BLaER1 (cell line): ENCODE data around the gene DCPS.
A peak's percentile ranks its signal among the peaks of the same experiment; 100 is the strongest.

Source experiments
- H3K27ac ChIP-seq: shearing (Covaris generic); formaldehyde crosslinking; 2 replicates; pipeline ENCODE4 v1.8.1; 2022
- H3K27me3 ChIP-seq: shearing (Covaris generic); formaldehyde crosslinking; 2 replicates; pipeline ENCODE4 v1.8.1; 2022
- H3K36me3 ChIP-seq: shearing (Covaris generic); formaldehyde crosslinking; 2 replicates; pipeline ENCODE4 v1.8.1; 2022
- H3K4me1 ChIP-seq: shearing (Covaris generic); formaldehyde crosslinking; 2 replicates; pipeline ENCODE4 v1.8.1; 2022
- H3K4me2 ChIP-seq: shearing (Covaris generic); formaldehyde crosslinking; 2 replicates; pipeline ENCODE4 v1.8.1; 2022
- H3K4me3 ChIP-seq: shearing (Covaris generic); formaldehyde crosslinking; 2 replicates; pipeline ENCODE4 v1.8.1; 2022
- H3K9ac ChIP-seq: shearing (Covaris generic); formaldehyde crosslinking; 2 replicates; pipeline ENCODE4 v1.8.1; 2022
- H3K9me3 ChIP-seq: shearing (Covaris generic); formaldehyde crosslinking; 2 replicates; pipeline ENCODE4 v1.8.1; 2022
- H4K20me1 ChIP-seq: shearing (Covaris generic); formaldehyde crosslinking; 2 replicates; pipeline ENCODE4 v1.8.1; 2022
- Cebpa-rat ChIP-seq: shearing (Covaris generic); IDR thresholded peaks from 2 replicates; pipeline ENCODE4 v1.8.1; 2022

DCPS gene

DNA sequence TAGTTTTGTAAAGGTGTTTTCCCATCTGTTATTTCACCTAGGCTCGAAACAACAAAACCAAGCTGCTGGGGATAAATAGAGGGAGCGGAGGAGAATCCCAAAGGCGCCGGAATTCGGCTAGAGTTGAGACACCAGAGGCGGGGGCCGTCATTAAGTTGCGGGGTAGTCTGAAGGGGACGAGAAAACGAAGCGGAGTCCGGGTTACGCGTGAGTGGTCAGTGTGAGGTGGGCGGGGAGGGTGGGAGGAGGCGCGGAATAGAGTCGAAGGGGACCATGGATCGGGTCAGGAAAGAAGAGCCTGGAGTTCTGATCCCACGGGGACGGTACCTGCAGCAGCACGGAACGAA lies 35.5 kb upstream of the DCPS start:
- Histone ChIP-seq H4K20me1 (peaks cover 6% of the 10 kb centered on the region; the same call in 1 of the 2 replicates), H3K27me3 (no peaks in the 10 kb centered on the region), H3K27ac (peak overlapping the region; percentile 92), H3K9me3 (no peaks in the 10 kb centered on the region), H3K4me1 (peaks cover 24% of the 10 kb centered on the region), H3K9ac (peak overlapping the region; percentile 94), H3K4me3 (peak overlapping the region; percentile 84), H3K36me3 (peaks cover 65% of the 10 kb centered on the region), H3K4me2 (peak overlapping the region; percentile 90)
- TF ChIP-seq Cebpa-rat, result no peak

DNA sequence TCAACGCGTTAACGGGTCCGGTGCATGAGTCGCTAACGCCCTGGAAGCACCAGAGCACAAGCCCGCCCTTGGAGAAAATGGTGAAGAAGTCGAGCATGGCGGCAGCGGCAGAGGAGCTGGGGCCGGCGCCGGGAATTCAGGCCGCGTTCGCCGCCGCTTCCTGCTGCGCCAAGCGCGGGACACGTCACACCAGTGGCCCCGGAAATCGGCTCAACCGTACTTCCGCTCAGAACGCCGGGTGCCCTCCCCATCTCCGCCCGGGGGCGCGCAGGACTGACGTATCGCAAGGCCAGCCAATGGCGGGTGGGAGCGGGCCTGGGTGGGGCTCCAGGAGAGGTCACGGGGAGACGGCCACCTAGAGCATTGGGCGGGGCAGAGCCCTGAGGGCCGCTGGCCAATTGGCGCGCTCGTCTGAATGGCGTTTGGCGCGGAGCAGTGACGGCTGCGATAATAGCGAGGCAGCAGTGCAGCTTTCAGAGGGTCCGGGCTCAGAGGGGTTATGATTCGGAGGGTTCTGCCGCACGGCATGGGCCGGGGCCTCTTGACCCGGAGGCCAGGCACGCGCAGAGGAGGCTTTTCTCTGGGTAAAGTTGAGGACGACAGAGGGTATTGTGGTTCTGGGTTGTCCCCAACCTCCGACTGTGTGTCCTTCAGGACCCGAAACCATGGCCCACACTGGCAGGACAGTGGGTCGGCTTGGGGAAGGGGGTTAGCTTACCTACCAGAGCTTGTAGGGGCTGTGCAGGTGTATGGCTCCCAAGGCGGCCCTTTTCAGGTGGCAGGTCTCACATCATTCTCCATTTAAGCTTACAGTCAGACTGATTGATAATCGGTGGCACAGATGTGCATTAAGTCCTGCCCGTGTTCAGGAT lies 34.9 kb upstream of the DCPS start, which contains the start of the genes FOXRED1 and SRPRA:
Gene FOXRED1 (plus strand): TSS at position 447 of the 872 bp plus-strand sequence. CDS start 53 bp downstream, at position 500.
Gene SRPRA (minus strand): TSS at position 188 of the 872 bp plus-strand sequence. CDS start 91 bp downstream, at position 97.
- no peaks in the 10 kb centered on the region for H3K27me3 ChIP-seq
- peak within 1 kb of the TSS; percentile 95 for H3K4me2 ChIP-seq
- H3K9ac ChIP-seq, result peak within 1 kb of the TSS; percentile 94
- no peaks in the 10 kb centered on the region for H3K9me3 ChIP-seq
- peaks cover 65% of the 10 kb centered on the region for H3K36me3 ChIP-seq
- TF ChIP-seq Cebpa-rat, result no peak
- H3K4me3 ChIP-seq, result peak within 1 kb of the TSS; percentile 84
- no peaks in the 10 kb centered on the region; the same call in 1 of the 2 replicates for H4K20me1 ChIP-seq
- H3K4me1 ChIP-seq, result peaks cover 24% of the 10 kb centered on the region
- H3K27ac ChIP-seq, result peak within 1 kb of the TSS; percentile 92

DNA sequence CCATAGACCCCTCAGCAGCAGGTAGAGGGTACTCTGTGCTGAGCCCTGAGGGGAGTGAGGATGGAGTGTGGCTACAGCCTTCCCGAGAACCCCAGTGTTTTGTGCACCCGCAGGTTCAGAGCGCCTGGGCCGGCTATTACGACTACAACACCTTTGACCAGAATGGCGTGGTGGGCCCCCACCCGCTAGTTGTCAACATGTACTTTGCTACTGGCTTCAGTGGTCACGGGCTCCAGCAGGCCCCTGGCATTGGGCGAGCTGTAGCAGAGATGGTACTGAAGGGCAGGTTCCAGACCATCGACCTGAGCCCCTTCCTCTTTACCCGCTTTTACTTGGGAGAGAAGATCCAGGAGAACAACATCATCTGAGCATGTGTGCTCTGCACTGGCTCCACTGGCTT lies 26.5 kb upstream of the DCPS start:
- Histone ChIP-seq H3K27ac (no peak overlapping the region), H3K27me3 (no peaks in the 10 kb centered on the region), H3K9me3 (no peaks in the 10 kb centered on the region), H3K4me3 (no peak overlapping the region), H4K20me1 (no peaks in the 10 kb centered on the region), H3K9ac (no peak overlapping the region), H3K4me2 (no peak overlapping the region), H3K4me1 (peaks cover 27% of the 10 kb centered on the region), H3K36me3 (peaks cover 73% of the 10 kb centered on the region)
- no peak for TF ChIP-seq Cebpa-rat

DNA sequence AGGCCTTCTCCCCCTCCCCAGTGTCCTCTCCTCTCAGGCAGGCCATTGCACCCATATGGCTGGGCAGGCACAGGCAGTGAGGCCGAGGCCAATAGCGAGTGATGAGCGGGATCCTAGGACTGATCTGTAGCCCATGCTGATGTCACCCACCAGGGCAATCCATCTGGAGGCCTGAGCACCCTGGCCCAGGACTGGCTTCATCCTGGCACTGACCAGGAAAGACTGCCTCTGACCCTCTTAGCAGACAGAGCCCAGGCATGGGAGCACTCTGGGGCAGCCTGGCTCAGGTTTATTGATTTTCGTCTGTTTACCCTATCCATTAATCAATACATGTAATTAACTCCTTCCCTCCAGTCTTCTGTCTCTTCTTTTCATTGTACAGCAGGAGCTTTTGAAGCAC lies 26.1 kb upstream of the DCPS start:
- no peak overlapping the region for H3K9ac ChIP-seq
- no peaks in the 10 kb centered on the region for H4K20me1 ChIP-seq
- TF ChIP-seq Cebpa-rat, result no peak
- peaks cover 30% of the 10 kb centered on the region for H3K4me1 ChIP-seq
- no peak overlapping the region for H3K27ac ChIP-seq
- H3K36me3 ChIP-seq, result peaks cover 69% of the 10 kb centered on the region
- no peak overlapping the region for H3K4me2 ChIP-seq
- H3K9me3 ChIP-seq, result no peaks in the 10 kb centered on the region
- no peak overlapping the region for H3K4me3 ChIP-seq
- H3K27me3 ChIP-seq, result no peaks in the 10 kb centered on the region

DNA sequence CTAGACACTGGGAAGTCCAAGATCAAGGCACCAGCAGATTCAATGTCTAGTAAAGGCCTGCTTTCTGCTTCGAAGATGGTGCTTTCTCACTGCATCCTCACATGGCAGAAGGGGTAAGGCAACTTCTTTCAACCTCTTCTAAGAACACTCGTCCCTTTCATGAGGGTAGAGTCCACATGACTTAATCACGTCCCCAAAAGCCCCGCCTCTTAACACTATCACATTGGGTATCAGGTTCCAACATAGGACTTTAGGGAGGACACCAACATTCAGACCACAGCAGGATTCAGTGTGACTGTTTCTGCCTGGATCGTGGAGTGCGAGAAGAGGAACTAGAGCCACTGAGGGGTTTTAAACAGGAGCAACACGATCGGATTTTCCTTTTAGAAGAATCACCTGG lies 24.7 kb upstream of the DCPS start:
- Histone ChIP-seq H3K4me3 (no peak overlapping the region), H3K27ac (no peak overlapping the region), H3K4me2 (no peak overlapping the region), H3K4me1 (peaks cover 38% of the 10 kb centered on the region), H3K27me3 (no peaks in the 10 kb centered on the region), H3K9ac (no peak overlapping the region), H3K9me3 (no peaks in the 10 kb centered on the region), H4K20me1 (no peaks in the 10 kb centered on the region), H3K36me3 (peaks cover 55% of the 10 kb centered on the region)
- TF ChIP-seq Cebpa-rat, result no peak

DNA sequence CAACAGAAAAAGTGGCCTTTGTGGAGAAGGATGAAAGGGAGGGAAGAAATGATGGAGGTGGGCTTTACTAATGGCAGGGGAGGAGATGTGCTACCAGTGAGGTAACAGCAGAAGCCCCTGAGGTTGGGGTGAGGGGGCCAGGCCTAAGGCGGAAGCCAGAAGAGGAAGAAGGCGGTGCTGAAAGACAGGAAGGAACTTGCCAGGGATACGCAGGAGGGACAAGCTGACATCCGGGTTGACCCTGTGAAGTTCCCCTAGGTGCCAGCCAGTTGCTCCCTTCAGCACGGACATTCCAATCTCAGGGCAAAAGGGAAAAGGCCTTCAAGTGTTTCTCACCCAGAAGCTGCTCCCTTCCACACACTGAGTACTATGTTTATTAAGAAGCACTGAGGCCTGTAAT lies 23.3 kb upstream of the DCPS start:
- Histone ChIP-seq H3K27me3 (no peaks in the 10 kb centered on the region), H3K4me1 (peaks cover 46% of the 10 kb centered on the region), H3K36me3 (peaks cover 41% of the 10 kb centered on the region), H3K9ac (no peak overlapping the region; the same call in 1 of the 2 replicates), H3K27ac (peak overlapping the region; percentile 50), H3K9me3 (no peaks in the 10 kb centered on the region), H3K4me3 (no peak overlapping the region), H4K20me1 (no peaks in the 10 kb centered on the region), H3K4me2 (peak overlapping the region; percentile 89)
- TF ChIP-seq Cebpa-rat, result no peak

DNA sequence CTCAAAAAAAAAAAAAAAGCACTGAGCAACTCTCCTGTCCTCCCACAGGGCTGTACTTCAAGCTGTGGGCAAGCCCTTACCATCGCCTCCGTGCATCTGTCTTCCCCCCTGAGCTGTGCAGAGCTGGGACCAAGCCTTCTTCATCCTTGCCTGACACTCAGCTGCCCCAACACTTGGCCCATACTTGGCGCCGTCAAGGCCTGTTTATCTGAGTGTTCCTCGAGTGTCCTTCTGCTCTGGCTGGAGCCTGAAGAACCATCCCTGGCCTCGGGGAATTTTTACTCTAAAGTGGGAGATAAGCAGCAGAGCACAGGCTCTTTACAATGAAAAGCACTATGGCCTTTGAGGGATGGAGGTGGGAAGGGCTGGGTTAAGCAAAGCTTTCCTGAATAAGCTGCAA lies 22.6 kb upstream of the DCPS start:
- peak overlapping the region; percentile 89 for H3K4me2 ChIP-seq
- TF ChIP-seq Cebpa-rat, result no peak

DNA sequence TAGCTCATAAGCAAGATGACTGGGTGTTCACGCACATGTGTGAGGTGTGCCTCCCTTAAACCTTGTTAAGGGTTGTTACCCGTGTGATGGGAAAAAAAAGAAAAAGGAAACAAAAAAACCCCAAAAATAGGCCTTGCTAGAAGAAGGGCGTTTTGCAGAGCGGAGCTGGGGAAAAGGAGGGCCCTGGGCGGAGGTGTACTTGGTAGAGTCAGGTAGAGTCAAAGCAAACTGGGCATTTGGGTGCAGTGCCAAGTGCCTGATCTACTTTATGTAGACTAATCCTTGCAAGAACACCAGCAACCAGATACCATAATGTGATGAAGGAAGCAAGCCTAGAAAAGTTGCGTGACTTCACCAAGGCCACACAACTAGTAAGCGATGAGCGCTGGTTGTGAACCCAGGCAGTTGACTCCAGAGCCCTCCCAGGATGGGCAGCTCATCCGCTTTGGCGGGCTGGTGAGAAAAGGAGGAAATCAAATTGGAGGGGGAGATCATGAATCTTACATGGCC lies 22.1 kb upstream of the DCPS start:
- 0 out of 2 replicates have a peak overlapping the region, but pooled peaks have one; percentile 89 for H3K27ac ChIP-seq
- peak overlapping the region; percentile 89 for H3K4me2 ChIP-seq
- no peaks in the 10 kb centered on the region for H4K20me1 ChIP-seq
- TF ChIP-seq Cebpa-rat, result no peak
- H3K4me1 ChIP-seq, result peaks cover 46% of the 10 kb centered on the region
- H3K36me3 ChIP-seq, result peaks cover 29% of the 10 kb centered on the region
- no peaks in the 10 kb centered on the region for H3K9me3 ChIP-seq
- H3K9ac ChIP-seq, result peak overlapping the region; percentile 89; the same call in 1 of the 2 replicates
- H3K27me3 ChIP-seq, result no peaks in the 10 kb centered on the region
- peak overlapping the region; percentile 81 for H3K4me3 ChIP-seq

More for the DNA sequence above, 22.6 kb upstream of the DCPS start:
- Histone ChIP-seq H3K9ac (no peak overlapping the region), H3K4me1 (peaks cover 46% of the 10 kb centered on the region), H3K9me3 (no peaks in the 10 kb centered on the region), H3K4me3 (no peak overlapping the region), H3K27me3 (no peaks in the 10 kb centered on the region), H3K27ac (no peak overlapping the region; the same call in 1 of the 2 replicates), H3K36me3 (peaks cover 34% of the 10 kb centered on the region), H4K20me1 (no peaks in the 10 kb centered on the region)

DNA sequence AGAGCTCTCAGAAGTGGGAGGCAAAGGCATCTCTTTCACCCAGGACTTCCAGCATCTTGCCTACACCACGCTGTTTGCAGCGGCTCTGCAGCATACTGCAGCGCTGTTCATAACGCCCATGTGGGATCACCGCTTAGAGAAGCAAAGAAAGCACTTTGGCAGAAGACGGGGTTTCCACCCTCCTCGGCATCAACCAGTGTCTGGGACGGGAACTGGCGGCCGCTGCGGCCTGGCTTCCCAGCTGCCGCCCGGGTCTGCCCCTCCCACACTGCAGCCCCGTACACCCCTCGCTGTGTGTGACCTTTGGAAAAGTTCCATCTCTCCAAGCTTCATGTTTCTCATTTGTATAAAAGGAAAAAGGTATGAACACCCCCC lies 21.5 kb upstream of the DCPS start:
- peaks cover 46% of the 10 kb centered on the region for H3K4me1 ChIP-seq
- H3K4me3 ChIP-seq, result peak overlapping the region; percentile 81
- TF ChIP-seq Cebpa-rat, result no peak
- H3K27ac ChIP-seq, result peak overlapping the region; percentile 89
- H3K36me3 ChIP-seq, result peaks cover 23% of the 10 kb centered on the region
- H3K27me3 ChIP-seq, result no peaks in the 10 kb centered on the region
- H3K9me3 ChIP-seq, result no peaks in the 10 kb centered on the region
- H3K4me2 ChIP-seq, result peak overlapping the region; percentile 89
- peak overlapping the region; percentile 89 for H3K9ac ChIP-seq
- no peaks in the 10 kb centered on the region for H4K20me1 ChIP-seq
